NT2/D1 (cell line): ENCODE results near the gene NCOA3.

ENCODE experiments used
- SUZ12 ChIP-seq: IDR thresholded peaks from 2 replicates; pipeline ENCODE4 v1.6.1; 2011; ENCODE audit not compliant: insufficient read length, insufficient read depth; ENCODE audit errors: extremely low read depth
- YY1 ChIP-seq: IDR thresholded peaks from 2 replicates; pipeline ENCODE4 v1.6.1; 2011; ENCODE audit not compliant: insufficient read length, insufficient read depth
- ZNF274 ChIP-seq: IDR thresholded peaks from 2 replicates; pipeline ENCODE4 v1.6.1; 2011; ENCODE audit warnings: mild to moderate bottlenecking, low read depth, low read length

GRCh38 chr20:47591231-47591630, 89.5 kb downstream of the NCOA3 start:
- TF ChIP-seq YY1 (no peak), ZNF274 (no peak), SUZ12 (no peak)
